Globus pallidus (tissue), 1 donor: ENCODE data around the gene TMEM45A.
"Not testable (repeated sequence)": the region's sequence is repeated elsewhere in the genome, so short reads cannot be mapped to it uniquely, and the experiment has no call there.

Source experiments
- DNase-seq: peaks from one replicate; pipeline ENCODE4 v3.0.0-alpha.2; 2015; ENCODE audit warnings: low spot score

TMEM45A gene

GRCh38 chr3:100533176-100533575 is 40.8 kb downstream of the TMEM45A start:
- no peak for DNase-seq

GRCh38 chr3:100535610-100535943 is 43.2 kb downstream of the TMEM45A start:
- no peak for DNase-seq

DNA sequence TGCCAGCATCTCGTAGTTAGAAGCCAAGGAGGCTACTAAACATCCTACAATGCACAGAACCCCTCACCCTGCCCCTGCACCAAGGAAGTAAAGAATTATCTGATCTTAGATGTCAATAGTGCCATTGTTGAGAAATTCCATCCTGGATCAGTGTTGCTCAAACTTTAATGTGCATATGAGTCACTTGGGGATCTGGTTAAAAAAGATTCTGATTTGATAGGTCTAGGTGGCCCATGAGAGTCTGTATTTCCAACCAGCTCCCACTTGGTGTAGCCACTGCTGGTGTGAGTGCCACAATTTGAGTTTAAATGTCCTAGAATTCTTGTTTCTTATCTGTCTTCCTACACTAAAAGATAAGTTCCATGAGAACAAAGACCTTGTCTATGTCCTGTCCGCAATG is 43.7 kb downstream of the TMEM45A start:
- DNase-seq, result no peak

DNA sequence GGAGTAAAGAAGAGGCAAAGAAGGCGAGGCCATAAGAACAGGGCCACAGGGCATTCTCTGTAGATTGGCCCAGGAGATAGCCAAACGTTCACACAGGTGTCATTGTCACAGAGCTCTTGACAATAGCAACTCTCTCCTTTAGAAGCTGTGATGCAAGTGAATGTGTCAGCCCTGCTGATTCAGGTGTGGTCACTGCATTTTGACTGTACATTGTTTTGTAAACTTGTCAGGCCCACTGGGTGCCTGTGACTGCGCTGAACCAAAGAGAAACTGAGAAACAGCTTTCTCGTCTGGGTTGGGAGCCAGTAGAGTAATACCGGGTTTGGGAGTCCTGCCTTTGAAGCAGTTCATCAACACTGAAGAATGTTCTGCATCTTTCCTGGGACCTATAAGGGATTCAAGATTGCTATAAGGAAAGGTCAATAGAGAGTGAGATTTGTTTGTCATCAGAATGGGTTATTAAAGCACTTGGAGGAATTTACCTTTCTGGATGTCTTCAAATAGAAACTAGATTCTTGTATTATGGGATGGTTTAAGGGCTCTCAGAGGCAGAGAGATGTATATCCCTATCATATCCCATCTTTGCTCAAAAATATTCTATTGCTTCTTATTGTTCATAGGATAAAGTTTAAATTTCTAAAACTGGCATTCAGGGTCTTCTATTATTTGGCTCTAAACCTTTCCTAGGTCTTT is 45.4 kb downstream of the TMEM45A start:
- no peak for DNase-seq

- peak; percentile 32 for DNase-seq
Observed at GRCh38 chr3:100538339-100538706, 45.9 kb downstream of the TMEM45A start.

DNA sequence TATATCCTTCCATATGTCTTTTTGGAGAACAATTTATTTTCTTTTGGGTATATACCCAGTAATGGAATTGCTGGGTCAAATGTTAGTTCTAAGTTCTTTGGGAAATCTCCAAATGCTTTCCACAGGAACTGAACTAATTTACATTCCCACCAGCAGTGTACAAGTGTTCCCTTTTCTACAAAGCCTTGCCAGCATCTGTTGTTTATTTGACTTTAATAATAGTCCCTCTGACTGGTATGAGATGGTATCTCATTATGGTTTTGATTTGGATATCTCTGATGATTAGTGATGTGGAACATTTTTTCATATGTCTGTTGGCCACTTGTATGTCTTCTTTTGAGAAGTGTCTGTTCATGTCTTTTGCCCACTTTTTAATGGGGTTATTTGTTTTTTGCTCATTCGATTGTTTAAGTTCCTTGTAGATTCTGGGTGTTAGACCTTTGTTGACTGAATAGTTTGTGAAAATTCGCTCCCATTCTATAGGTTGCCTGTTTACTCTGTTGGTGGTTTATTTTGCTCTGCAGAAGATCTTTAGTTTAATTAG is 48.4 kb downstream of the TMEM45A start:
- DNase-seq, result no peak

DNA sequence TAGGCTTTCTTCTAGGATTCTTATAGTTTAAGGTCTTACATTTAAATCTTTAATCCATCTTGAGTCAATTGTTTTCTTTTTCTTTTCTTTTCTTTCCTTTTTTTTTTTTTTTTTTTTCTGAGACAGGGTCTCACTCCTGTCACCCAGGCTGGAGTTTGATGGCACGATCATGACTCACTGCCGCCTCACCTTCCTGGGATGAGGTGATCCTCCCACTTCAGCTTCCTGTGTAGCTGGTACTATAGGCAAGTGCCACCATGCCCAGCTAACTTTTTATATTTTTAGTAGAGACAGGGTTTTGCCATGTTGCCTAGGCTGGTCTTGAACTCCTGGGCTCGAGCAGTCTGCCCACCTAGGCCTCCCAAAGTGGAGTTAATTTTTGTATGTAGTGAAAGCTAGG is 49.0 kb downstream of the TMEM45A start:
- not testable (repeated sequence) for DNase-seq

GRCh38 chr3:100545371-100545770 is 53.0 kb downstream of the TMEM45A start:
- no peak for DNase-seq

DNA sequence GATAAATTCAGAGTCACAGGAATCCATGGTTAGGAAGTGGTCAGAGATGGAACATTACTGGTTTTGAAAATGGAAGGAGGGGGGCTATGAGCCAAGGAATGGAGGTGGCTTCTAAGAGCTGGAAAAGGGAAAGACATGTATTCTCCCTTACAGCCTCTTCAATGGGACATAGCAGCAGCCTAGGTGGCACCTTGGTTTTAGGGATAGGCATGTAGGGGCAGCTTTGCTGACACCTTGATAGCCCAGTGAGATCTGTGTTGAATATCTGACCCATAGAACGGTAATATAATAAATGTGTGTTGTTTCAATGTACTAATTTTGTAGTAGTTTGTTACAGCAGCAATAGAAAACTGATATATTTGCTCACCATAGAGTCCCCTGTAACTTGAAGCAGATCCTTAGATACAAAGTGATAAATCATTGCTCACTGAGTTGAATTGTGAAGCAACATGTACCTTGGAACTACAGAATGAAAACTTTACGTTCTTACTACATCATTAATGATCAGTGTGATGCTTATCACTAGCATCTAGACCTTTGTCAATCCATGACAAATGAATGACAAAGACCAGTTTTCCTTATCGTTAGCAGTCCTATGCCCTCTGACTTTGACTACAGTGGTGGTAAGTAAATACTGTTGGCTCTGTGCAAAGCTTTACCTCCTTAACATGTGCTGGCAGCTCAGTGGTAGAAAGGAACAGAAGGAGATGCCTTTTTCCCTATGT is 53.8 kb downstream of the TMEM45A start:
- DNase-seq, result no peak

DNA sequence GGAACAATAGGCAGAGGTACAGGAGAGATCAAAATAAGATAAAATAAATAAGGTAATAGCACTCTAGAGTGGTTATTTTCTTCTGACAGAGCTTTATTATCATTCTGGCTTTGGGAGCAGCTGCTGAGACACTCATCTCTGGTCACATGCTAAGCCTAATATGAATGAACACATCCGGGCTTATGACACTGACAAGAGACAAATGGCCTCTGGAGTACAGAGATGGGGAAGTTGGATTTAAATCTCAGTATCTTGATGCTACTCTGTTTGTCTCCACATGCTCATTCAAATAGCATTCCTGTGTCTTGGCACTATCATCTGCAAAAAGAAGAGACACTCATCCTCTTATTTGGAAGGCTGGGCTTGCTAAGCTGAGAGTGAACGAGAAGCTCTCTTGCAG is 55.6 kb downstream of the TMEM45A start:
- DNase-seq, result no peak

- DNase-seq, result no peak
Observed at GRCh38 chr3:100553618-100554372, 61.4 kb downstream of the TMEM45A start.

- DNase-seq, result no peak
Observed at GRCh38 chr3:100554373-100554676, 61.9 kb downstream of the TMEM45A start.

DNA sequence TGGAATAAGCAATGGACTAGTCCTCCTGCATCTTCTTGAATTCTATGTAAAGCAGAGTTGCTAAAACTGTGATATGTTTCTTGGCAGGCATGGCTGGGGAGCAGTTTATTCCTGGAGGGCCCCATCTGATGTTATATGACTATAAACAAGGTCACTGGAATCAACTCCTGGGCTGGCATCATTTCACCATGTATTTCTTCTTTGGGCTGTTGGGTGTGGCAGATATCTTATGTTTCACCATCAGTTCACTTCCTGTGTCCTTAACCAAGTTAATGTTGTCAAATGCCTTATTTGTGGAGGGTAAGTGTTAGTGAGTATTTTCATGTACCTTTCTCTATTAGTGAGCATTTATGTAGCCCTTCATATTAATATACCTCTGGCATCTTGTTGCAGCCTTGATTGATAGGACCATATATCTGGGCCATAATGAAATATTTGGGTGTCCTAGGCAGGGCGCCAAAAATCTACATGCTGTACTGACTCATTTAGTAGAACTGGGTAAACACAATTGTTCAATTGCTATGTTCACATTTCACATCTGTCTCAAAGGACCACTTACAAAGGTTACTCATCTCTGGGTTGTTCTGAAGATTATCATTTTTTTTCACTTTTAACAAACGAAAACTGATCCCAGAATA is 64.4 kb downstream of the TMEM45A start:
- DNase-seq, result no peak

- no peak for DNase-seq
Observed at GRCh38 chr3:100558233-100558632, 65.8 kb downstream of the TMEM45A start.

GRCh38 chr3:100560426-100560825 is 68.0 kb downstream of the TMEM45A start:
- no peak for DNase-seq

DNA sequence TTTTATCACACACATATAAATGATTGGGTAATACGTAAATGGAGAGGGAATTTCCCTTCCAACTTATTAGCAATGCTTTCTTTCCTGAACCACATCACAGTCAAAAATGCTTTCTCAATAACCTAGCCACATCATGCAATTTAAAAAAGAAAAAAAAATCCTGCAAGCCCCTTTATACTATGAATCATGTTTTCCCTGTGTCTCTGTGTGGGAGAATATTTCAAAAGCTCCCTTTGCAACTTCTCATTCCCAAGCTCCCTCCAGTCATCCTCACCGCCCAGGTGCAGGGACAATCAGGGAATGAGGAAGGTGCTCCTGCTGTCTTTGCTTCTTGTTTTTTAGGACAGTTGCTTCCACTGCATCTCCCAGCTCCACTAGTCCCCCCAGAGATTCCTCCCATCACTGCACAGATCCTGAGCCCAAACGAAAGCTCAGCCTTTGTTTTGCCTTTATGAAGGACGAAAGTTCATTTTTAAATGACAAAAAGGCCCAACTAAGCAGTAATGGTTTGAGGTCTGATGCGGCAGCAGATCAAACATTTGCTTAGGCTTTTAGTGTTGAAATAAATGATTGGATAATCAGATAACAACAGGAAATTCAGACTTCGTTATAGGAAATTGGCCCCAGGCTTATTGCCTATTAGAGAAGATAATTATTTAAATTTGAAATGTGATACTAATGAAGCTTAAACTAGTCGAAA is 69.2 kb downstream of the TMEM45A start:
- DNase-seq, result no peak

GRCh38 chr3:100562224-100562857 is 69.9 kb downstream of the TMEM45A start:
- no peak for DNase-seq

DNA sequence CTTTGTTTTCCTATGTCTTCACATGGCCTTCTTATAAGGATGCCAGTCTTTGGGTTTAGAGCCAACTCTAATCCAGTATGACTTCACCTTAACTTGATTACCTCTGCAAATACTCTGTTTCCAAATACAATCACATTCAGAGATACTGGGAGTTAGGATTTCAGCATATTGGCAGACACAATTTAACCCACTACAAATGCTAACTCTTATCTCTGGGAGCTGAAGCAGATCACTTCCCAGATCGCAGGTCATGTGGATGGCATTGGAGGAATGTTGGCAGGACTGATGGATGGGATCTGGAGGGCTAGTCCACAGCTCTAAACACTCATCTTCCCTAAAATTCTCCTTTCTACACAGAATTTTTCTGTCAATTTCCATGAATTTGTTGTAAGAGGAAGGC is 70.8 kb downstream of the TMEM45A start:
- DNase-seq, result no peak

- DNase-seq, result no peak
Observed at GRCh38 chr3:100563652-100564211, 71.3 kb downstream of the TMEM45A start.

GRCh38 chr3:100570811-100571210 is 78.4 kb downstream of the TMEM45A start:
- DNase-seq, result no peak

- DNase-seq, result no peak
Observed at GRCh38 chr3:100574536-100574935, 82.1 kb downstream of the TMEM45A start.
